ENCODE measurements around the gene FAM3C.

FAM3C gene

DNA sequence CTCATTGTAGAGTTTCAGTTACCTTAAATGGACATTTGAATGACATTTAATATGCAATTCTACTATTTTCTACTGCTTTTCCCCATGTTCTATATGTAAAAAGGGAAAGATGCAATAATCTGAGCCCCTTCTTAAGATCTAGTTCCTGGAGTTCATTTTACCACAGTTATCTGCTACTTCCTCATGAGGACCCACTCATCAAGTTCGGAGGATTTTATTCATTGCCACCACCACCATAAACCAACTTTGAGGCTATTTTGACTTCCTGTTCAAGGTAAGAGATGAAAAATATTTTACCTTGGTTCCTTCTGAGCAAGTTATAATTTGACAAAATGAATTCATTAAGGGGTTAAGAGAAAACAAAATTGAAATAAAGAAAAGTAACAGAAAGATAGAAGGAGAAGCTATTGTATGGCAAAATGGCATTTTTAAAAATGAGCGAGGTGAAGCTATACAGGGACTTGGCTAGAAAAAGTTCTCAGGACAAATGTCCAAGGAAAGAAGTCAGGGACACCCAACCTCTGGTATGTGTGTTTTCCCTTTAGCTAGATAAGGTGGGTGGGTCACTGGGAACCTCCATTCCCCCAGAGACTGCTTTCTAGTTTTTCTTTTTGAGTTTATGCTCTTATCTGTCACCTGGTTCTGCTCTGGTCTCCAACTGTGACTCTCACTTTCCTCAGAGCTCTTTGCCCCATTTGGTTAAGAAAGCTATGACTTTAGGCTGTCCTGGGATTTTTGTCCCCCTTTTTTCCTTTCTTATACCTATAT is 14.9 kb upstream of the FAM3C start:
- no peak overlapping the region for H3K4me3 ChIP-seq (ENCODE audit: low read depth, low read length)
- TF ChIP-seq, protein P1, sequence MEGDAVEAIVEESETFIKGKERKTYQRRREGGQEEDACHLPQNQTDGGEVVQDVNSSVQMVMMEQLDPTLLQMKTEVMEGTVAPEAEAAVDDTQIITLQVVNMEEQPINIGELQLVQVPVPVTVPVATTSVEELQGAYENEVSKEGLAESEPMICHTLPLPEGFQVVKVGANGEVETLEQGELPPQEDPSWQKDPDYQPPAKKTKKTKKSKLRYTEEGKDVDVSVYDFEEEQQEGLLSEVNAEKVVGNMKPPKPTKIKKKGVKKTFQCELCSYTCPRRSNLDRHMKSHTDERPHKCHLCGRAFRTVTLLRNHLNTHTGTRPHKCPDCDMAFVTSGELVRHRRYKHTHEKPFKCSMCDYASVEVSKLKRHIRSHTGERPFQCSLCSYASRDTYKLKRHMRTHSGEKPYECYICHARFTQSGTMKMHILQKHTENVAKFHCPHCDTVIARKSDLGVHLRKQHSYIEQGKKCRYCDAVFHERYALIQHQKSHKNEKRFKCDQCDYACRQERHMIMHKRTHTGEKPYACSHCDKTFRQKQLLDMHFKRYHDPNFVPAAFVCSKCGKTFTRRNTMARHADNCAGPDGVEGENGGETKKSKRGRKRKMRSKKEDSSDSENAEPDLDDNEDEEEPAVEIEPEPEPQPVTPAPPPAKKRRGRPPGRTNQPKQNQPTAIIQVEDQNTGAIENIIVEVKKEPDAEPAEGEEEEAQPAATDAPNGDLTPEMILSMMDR (conservative IDR thresholded peaks at IDR 0.05; ENCODE audit: low read depth, low read length) = no peak
- DNase-seq (ENCODE audit: low read depth) = no peak

DNA sequence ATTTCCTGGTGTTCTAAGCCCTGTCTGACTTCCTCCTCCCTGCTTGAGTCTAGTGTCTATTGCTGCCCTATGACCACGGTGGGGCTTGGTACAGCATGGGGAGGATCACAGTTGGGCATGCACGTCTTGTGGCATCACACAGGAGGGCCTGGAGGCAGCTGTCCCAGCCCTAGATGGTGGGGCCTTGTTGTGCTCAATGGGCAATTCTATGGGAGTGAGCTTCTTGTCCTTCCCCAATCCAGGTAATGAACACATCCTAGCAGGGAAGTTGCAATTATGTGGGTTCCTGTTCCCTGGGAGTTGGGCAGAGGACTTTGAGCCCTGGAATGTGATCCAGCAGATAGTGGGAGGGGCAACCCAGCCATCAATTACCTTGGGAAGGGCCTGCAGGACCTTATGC is 10.8 kb upstream of the FAM3C start:
- no peak for DNase-seq (ENCODE audit: low read depth)
- TF ChIP-seq, protein P1 (conservative IDR thresholded peaks at IDR 0.05; ENCODE audit: low read depth, low read length) = no peak
- H3K4me3 ChIP-seq (ENCODE audit: low read depth, low read length) = no peak overlapping the region

DNA sequence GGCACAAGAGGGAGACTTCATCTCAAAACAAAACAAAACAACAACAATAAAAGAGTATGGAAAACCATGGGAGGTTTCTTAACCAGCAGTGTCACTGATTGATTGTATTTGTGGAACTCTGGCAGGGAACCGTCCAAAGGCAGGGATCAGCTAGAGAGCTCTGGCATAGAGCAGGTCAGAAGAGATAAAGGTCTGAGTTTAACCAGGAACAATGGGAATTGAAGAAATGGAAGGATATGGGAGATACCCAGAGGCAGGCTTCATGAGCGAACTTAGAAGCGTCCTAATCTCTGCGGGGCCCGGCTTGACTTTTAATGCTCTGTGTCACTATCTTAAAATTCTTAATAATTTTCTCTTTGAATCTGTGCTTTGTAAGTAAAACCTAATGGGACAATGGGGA is 10.4 kb upstream of the FAM3C start:
- TF ChIP-seq, protein P1 (conservative IDR thresholded peaks at IDR 0.05; ENCODE audit: low read depth, low read length) = no peak
- no peak for DNase-seq (ENCODE audit: low read depth)
- H3K4me3 ChIP-seq (ENCODE audit: low read depth, low read length) = no peak overlapping the region

DNA sequence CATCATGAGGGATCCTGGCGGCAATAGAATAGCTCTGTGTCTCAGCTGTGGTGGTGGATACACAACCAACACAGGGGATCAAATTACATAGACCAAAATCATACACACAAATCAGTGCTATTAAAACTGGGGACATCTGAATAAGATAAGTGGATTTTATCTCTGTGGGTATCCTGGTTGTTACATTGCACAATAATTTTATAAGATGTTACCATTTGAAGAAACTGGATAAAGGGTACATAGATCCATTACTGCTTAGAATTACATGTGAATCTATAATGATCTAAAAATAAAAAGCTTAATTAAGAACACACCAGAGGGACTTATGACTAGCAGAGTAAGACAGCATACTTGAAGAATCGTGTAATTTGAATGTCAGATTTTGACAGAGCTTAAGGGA is 8.2 kb upstream of the FAM3C start:
- TF ChIP-seq, protein P1 (conservative IDR thresholded peaks at IDR 0.05; ENCODE audit: low read depth, low read length) = no peak
- no peak overlapping the region for H3K4me3 ChIP-seq (ENCODE audit: low read depth, low read length)
- DNase-seq (ENCODE audit: low read depth) = no peak

DNA sequence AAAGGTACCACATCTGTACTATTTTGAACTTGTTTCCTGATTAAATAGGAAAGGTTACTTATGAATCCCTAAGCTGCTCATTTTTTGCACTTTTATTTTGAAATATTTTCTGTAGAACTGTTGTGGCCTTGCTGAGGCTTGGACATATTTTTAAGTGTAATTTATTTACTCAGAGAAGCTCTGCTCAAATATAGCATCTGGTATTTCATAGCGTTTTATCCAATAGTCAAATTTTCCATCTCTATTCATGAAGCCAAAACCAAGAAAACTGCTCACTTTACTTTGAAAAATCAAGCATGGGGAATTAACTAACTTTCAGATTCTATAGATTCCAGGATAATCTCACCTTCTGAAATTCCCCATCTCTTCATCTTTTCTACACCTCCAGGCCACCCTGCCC is 6.6 kb upstream of the FAM3C start:
- DNase-seq (ENCODE audit: low read depth) = no peak
- TF ChIP-seq, protein P1 (conservative IDR thresholded peaks at IDR 0.05; ENCODE audit: low read depth, low read length) = no peak
- no peak overlapping the region for H3K4me3 ChIP-seq (ENCODE audit: low read depth, low read length)

DNA sequence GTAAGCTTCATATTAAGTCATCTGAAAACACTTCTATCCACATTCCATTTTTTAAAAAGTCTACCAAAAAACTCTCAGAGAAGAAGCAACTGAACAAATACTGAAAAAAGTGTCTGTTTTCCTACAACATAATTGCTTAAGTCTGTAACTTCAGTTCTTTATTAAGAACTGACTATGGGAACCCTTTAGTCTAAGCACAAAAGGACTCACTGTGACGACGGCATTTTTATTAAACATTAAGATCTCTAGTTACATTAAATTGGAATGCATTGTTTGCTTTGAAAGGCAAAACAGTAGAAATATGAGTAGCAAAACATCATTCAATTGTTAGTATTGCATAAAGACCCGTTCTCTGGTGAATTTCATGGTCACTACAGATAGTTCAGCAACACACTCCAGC is 5.8 kb upstream of the FAM3C start:
- TF ChIP-seq, protein P1 (conservative IDR thresholded peaks at IDR 0.05; ENCODE audit: low read depth, low read length) = no peak
- no peak for DNase-seq (ENCODE audit: low read depth)
- H3K4me3 ChIP-seq (ENCODE audit: low read depth, low read length) = no peak overlapping the region

DNA sequence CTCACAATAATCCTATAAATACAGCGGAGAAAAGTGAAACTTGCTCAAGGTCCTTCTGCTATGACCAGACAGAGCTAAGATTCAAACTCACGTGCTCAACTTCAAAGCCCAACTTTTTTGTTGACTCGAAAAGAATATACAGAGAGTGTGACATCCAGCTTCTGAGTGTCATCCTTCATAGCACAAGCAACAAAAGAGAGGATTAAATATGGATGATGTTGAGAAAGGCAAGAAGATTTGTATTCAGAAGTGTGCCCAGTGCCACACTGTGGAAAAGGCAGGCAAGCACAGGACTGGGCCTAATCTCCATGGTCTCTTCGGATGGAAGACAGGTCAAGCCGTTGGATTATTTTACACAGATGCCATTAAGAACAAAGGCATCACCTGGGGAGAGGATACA is 2.1 kb upstream of the FAM3C start:
- DNase-seq (ENCODE audit: low read depth) = peak; percentile 29
- TF ChIP-seq, protein P1 (conservative IDR thresholded peaks at IDR 0.05; ENCODE audit: low read depth, low read length) = peak; percentile 34
- no peak overlapping the region for H3K4me3 ChIP-seq (ENCODE audit: low read depth, low read length)
